Stimulated activated CD4-positive, alpha-beta T cell treated with anti-CD3 and anti-CD28 coated beads, Interleukin-1b, Interleukin-23, amount 100 ng/mL, for 48 hours (primary cell): Measurements from ENCODE around the gene MORF4L2.

ENCODE experiments used
- DNase-seq: peaks from one replicate; pipeline ENCODE4 v3.0.0-alpha.2; 2020

Gene MORF4L2

DNA sequence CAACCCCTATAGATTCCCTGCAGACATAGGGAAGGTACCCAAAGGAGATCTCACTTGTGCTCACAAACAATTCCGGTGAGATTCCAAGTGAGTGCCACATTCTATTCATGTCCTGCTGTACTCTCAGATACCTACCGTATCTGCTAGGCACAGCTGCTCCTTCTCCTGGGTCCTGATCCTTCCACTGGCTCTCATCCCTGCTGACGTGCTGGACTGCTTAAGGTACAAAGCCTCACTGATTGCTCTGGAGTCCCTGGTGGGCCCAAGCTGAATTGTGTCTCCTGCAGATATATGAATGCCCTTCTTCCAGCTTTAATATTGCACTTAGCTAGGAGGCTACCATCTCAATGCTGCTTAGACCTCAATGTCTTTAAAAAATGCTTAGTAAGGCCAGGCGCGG, 55.4 kb downstream of the MORF4L2 start:
- no peak for DNase-seq

DNA sequence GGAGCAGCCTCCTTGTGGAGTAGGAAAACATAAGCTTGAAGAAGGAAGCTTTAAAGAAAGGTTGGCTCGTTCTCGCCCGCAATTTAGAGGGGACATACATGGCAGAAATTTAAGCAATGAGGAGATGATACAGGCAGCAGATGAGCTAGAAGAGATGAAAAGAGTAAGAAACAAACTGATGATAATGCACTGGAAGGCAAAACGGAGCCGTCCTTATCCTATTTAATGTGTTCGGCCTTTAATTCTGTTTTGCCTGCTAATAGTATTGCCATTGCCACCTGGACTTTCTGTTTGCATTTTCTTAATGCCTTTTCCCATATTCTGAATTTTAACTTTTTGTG, 56.4 kb downstream of the MORF4L2 start:
- no peak for DNase-seq

DNA sequence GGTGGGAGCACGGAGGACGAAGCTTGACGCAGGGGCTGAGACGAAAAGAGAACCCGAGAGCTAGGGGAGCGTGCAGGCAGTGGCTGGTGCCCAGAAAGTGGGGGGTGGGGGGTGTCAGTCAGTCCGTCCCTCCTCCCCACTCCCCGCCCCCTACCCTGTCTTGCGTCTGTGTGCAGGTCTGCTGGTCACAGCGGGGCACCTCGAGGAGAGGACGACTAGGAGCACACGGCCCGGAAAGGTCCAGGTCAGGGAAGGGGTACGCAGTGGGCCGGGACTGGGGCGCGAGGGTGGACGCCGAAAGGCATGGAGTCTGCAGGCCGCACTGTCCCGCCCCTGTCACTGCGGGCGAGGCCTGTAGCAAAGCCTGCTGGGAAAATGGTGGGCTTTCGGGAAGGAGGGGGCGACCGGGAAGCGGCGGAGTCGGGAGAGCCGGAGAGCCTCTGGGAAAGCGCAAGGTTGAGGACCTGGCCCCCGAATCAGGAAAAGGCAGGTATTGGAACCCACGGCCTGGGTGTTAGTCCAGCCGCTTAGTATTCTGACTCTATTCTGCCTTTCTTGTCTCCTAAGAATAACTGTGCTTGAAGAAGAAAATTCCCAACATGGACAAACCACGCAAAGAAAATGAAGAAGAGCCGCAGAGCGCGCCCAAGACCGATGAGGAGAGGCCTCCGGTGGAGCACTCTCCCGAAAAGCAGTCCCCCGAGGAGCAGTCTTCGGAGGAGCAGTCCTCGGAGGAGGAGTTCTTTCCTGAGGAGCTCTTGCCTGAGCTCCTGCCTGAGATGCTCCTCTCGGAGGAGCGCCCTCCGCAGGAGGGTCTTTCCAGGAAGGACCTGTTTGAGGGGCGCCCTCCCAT, 57.0 kb downstream of the MORF4L2 start:
- peak; percentile 10 for DNase-seq

DNA sequence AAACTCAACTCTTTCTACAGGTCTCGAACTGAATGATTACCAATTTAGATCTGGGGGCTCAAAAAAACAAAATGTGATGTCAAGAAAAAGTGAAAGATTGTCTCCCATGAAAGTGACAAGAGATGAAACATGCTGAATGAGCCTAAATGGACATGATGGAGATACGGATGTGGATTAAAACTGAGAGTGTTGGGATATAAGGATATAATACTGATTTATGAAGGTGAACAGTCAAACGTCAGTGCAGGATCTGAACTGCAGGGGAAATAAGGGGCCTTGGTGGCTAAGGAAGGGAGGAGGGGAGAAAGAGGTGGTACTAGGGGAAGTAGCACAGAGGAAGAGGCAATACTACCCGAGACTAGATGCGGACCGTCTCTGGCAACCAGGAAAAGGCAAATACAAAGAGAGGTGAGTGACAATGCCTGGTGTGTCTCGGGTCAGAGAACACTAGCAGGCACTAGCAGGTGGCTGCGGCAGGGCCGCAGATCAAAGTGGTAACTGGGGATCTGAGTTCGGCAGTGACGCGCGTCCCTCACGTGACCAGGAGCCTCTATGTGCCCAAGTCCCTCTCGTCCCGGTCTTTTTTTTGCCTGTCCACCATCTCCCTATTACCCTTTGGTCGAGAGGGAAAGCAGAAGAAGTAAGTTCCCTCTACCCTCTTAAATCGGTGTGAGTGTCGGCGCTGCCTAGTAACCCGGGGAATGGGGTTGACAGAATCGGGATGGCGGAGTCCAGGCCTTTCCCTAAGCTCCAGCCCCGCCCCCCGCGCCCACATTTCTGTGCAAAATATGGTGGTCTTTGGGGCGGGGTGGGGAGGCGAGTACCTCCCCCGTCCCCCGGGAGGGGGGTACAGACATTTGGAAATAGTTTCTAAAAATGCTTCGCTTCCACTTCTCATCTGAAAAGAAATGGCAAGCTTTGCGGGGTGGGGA, 57.8 kb downstream of the MORF4L2 start, which contains the start of gene TCEAL1:
TCEAL1 (plus strand) TSS at position 590 of the 932 bp plus-strand sequence. CDS start 942 bp downstream, outside the sequence.
- peak; percentile 30 for DNase-seq

GRCh38 chrX:103626855-103627254, 59.6 kb downstream of the MORF4L2 start:
- DNase-seq: no peak
